HG03521 (cell line): ENCODE measurements around the gene ABO.
"Not testable (repeated sequence)": the region's sequence is repeated elsewhere in the genome, so short reads cannot be mapped to it uniquely, and the experiment has no call there.

ENCODE experiments used
- ATAC-seq: cut with Tn5 transposase; IDR thresholded peaks from one replicate; pipeline ENCODE4 v1.9.1; 2021; ENCODE audit warnings: mild to moderate bottlenecking, moderate library complexity; ENCODE audit not compliant: unreplicated experiment

ABO gene

GRCh38 chr9:133264235-133264764 is 10.7 kb downstream of the ABO start:
- no peak for ATAC-seq

DNA sequence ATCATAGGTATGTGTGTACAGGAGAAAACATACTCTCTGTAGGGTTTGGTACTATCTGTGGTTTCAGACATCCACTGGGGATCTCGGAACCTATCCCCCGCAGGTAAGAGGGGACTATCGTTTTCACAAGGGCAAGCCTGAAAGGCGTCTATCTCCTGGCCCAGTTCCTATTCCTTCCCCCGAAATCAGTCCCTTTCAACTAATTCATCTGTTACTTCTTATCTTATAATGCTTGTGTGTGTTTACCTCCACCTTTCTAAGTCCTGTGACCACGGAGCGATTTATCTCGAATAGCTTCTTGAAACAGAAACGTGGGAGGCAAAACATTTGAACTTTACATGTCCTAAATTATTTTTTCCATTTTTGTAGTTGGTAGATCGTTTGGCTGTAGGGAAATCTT is 11.4 kb downstream of the ABO start:
- ATAC-seq = no peak

DNA sequence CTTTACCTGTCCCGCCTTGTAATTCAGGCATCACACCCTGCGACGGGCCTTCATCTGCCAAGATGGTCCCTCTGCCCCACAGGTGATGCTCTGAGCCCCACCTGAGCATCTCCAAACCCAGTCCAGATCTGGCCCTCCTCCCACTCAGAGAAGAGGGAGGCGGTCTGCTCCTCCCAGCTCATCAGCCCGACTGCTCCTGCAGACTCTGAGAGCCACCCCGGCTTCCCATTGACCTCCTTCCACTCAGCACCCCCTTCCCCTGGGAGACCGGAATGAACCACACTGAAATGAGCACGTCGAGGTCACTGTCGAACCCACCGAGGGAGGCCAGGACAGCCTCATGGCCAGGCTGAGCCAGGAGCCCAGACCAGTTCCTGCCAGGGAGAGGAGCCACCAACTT is 12.8 kb downstream of the ABO start:
- no peak for ATAC-seq

- ATAC-seq = no peak
These were observed 13.3 kb downstream of the ABO start for GRCh38 chr9:133261753-133262120.

- no peak for ATAC-seq
These were observed 13.8 kb downstream of the ABO start for GRCh38 chr9:133261103-133261752.

GRCh38 chr9:133260334-133261102 is 14.5 kb downstream of the ABO start:
- ATAC-seq = no peak

- ATAC-seq = no peak
These were observed 16.7 kb downstream of the ABO start for GRCh38 chr9:133258061-133259015.

GRCh38 chr9:133257465-133257956 is 17.5 kb downstream of the ABO start:
- ATAC-seq = no peak

DNA sequence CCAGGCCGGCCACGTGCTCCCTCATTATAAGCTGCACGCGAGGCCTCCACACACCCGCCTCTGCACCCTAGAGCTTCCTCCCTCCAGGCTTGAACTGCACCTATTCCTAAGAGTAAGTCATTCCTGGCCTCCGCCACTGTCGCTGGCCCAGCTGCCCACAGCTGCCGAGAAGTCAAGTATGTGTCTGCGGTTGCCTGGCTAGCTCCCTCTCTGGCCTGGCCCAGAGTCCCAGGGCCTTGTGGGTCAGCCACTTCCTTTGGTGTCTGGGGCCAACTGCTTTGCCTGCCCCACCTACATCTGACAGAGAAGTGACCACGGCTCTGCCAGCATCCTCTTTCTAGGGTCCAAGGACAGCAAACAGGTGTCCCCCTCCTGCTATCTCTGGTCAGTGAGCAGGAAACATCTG is 18.3 kb downstream of the ABO start:
- no peak for ATAC-seq

DNA sequence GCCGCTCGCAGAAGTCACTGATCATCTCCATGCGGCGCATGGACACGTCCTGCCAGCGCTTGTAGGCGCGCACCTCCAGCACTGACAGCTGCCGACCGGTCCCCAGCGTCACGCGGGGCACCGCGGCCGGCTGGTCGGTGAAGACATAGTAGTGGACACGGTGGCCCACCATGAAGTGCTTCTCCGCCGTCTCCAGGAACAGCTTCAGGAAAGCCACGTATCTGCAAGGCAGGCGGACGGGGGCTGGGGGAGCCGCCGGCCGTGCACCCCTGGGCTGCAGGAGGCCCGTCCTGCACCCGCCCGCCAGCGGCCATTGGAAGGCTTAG is 18.9 kb downstream of the ABO start:
- ATAC-seq = no peak

DNA sequence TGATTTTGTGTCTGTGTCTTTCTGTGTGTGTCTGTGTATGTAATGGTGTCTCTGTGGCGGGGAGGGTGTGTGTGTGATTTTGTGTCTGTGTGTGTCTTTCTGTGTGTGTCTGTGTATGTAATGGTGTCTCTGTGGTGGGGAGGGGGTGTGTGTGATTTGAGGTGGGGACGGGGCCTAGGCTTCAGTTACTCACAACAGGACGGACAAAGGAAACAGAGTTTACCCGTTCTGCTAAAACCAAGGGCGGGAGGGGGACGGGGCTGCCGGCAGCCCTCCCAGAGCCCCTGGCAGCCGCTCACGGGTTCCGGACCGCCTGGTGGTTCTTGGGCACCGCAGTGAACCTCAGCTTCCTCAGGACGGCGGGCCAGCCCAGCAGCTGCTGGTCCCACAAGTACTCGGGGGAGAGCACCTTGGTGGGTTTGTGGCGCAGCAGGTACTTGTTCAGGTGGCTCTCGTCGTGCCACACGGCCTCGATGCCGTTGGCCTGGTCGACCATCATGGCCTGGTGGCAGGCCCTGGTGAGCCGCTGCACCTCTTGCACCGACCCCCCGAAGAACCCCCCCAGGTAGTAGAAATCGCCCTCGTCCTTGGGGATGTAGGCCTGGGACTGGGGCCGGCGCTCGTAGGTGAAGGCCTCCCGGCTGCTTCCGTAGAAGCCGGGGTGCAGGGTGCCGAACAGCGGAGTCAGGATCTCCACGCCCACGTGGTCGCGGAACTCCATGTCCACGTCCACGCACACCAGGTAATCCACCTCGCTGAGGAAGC is 19.4 kb downstream of the ABO start:
- no peak for ATAC-seq

DNA sequence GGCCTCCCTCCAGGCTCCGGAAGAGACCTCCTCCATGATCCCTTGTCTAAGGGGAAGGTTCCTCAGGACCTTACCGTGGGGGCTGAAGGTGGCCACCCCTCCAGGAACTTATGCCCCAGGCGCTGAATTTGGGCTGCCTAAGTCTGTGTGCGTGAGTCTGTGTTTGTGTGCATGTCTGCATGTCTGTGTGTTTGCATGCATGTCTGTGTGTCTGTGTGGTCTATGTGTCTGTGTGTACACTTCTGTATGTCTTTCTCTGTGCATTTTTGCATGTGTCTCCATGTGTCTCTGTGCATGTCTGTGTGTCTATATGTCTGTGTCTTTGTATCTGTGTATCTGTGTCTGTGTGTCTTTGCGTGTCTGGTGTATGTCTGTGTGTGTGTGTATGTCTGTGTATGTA is 20.5 kb downstream of the ABO start:
- ATAC-seq = no peak

DNA sequence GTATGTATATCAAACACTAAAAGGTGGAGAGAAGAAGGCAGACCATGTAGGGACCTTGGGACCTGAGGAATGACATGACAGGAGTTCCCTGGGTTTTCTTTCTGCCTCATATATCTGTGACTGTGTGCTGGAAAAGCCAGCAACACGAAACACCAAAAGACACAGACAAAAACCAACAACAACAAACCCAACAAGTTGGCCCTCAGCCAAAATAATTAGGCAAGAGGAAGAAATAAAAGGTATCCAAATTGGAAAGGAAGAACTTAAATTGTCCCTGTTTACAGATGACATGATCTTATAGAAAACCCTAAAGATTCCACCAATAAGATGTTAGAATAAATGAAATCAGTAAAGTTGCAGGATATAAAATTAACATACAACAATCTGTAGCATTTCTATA is 21.7 kb downstream of the ABO start:
- ATAC-seq = no peak

- ATAC-seq = no peak
These were observed 22.5 kb downstream of the ABO start for GRCh38 chr9:133252301-133253020.

DNA sequence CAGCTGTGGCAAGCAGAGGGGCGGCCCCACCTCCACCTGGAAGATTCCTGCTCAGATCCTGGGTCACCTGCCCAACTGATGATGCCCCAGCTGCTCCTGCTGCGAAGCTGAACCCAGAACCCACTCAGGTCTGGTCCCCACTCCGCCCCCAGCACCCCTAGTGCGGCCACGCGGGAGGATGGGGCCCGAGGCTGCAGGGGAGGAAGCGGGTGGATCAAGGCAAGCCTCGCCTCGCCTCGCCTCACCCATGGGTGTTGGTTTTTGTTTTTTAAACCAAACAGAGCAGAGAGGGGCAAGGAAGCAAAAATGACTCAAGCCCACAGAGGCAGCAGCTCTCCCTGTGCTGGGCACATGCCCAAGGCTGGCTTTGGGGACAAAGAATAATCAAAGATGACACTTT is 23.2 kb downstream of the ABO start:
- no peak for ATAC-seq

GRCh38 chr9:133251221-133251620 is 23.8 kb downstream of the ABO start:
- not testable (repeated sequence) for ATAC-seq

GRCh38 chr9:133250741-133251170 is 24.2 kb downstream of the ABO start:
- no peak for ATAC-seq

- ATAC-seq = no peak
These were observed 25.7 kb downstream of the ABO start for GRCh38 chr9:133249337-133249736.

DNA sequence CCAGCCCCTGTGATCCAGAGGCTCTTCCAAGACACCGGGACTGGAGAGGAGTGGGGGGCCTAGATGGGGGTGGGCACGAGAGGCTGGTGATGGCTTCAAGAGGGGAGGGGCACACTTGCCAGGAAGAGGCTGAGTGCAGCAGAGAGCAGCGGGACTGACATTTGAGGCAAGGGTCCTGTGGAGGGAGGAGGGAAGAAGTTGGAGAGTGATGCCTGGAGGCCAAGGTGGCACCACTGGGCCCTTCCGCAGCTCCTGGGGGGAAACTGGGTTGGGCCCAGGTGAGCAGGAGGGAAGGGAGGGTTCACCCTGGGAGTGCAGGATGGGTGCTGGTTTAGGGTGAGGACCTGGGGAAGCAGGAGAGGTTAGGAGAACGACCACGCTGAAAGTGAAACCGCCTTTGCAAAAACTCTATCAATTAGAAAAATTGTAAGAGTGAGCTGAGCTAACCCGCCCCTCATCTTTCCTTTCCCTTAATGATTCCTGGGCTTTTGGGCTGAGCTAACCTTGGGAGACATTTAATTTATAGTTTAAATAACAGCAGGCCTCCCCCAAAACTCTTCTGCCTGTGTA is 26.2 kb downstream of the ABO start:
- no peak for ATAC-seq

GRCh38 chr9:133247632-133248031 is 27.4 kb downstream of the ABO start:
- ATAC-seq = no peak
